Measurements from ENCODE around the gene CLIC4.
"Not testable (repeated sequence)": the region's sequence is repeated elsewhere in the genome, so short reads cannot be mapped to it uniquely, and the experiment has no call there.

CLIC4 gene

GRCh38 chr1:24803987-24804530, 58.8 kb downstream of the CLIC4 start:
- DNase-seq, result no peak

GRCh38 chr1:24805534-24806301, 60.5 kb downstream of the CLIC4 start:
- DNase-seq, result no peak

DNA sequence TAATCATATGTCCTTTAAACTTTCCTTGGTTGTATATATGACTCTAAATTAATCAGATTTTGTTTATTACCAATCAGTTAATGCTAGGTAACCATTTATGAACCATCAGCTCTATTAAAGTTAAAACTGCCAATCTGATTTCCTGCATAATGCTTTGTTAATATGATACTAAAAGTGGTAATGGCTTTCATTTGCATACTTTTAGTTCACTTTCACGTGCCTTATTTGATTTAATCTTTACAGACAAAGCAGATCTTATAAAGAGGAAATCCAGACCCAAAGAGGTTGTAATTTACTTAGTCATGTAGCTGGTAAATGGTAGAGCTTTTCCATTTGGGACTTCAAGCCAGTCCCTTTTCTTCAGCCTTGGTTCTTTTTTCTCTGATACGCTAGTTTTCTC, 61.3 kb downstream of the CLIC4 start:
- no peak for DNase-seq

- not testable (repeated sequence) for DNase-seq
Measured at GRCh38 chr1:24811494-24811893, 66.2 kb downstream of the CLIC4 start.

GRCh38 chr1:24820221-24820620, 75.0 kb downstream of the CLIC4 start:
- not testable (repeated sequence) for DNase-seq

- DNase-seq, result no peak
Measured at GRCh38 chr1:24822887-24823286, 77.6 kb downstream of the CLIC4 start.

DNA sequence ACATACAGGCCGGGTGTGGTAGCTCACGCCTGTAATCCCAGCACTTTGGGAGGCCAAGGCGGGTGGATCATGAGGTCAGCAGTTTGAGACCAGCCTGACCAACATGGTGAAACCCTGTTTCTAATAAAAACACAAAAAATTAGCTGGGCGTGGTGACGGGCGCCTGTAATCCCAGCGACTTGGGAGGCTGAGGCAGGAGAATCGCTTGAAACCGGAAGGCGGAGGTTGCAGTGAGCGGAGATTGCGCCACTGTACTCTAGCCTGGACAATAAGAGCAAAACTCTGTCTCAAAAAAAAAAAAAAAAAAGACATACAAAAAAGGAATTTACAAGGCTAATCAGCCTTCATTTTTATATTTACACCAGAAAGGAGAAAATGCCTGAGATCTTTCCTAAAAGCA, 78.2 kb downstream of the CLIC4 start:
- DNase-seq, result not testable (repeated sequence)

GRCh38 chr1:24825174-24825573, 79.9 kb downstream of the CLIC4 start:
- DNase-seq, result no peak

DNA sequence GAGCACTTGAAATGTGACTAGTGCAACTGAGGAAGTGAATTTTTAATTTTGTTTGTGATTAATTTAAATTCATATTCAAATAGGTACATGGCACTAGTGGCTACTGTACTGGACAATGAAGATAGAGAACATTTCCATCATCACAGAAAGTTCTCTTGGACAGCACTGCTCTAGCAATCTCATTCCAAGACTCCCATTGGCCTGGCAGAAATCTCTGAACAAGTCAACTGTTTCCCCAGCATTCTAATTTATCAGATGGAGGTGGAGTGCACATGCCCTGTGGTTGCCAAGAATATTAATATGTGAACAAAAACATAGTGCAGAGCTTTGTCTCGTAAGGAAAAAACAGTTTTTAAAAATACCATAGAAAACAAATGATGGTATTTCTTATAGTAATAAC, 81.3 kb downstream of the CLIC4 start:
- no peak for DNase-seq

DNA sequence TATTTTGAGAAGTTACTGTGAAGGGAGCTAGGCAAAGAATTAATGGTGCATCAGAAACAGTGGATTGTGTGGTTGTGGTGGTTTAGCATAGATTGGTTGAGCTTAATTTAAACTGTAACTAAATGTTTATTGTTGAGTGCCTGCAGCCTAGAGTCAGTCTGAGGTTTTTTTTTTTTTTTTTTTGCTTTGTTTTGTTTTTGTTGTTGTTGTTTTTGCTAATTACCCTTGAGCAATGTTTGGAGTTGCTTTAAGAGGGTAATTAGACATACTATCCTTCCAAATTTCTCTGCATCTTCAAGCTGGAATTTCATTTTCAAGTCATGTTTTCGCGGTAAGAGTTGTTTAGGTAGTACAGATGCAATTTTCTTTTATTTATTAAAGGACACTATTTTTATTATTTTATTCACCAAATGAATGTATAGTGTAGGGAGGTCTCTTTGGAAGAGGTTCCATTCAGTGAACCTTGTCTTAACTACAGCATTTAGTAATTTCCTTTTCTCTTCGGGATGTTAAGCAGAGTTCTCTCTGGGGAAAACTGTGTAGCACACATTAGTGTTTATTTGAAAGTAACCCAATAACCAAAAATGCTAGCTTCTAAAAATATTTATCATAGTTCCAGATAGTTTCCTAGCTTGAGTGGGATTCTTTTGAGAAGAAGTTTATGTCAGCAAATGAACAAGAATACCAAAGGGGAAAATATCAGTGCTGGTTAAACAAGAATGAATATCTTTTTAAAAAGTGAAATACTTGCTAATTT, 82.3 kb downstream of the CLIC4 start:
- no peak for DNase-seq

DNA sequence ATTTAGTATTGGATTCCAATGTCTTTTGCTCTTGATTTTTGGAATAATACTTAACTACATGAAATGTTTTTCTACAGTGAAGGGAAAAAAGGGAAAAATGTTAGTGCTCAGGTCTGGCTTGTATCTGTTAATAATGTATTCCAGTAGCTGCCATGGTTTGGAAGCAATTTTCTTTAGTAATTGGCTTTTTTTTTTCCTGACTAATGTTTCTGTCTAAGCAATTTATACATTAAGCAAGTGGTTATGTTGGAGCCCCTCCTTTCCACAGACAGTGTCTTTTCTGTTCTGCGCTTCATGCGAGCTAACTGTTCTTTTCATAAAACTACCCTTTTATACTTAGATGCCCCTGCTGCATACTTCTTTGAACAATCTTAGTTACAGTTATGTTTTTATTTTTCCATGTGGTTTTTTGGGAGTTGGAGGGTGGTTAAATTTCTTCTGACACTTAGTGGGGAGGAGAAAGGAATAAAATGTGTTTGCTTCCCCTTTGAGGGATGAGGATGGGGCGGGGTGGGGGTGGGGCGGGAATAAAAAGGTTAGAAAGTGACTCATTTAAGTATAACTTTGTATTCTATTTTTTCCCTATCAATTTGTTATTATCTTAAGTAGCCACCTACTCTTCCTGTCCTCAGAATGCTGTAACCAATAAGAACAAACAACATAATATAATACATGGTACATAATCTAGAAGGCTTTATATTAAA, 83.1 kb downstream of the CLIC4 start:
- DNase-seq, result no peak

DNA sequence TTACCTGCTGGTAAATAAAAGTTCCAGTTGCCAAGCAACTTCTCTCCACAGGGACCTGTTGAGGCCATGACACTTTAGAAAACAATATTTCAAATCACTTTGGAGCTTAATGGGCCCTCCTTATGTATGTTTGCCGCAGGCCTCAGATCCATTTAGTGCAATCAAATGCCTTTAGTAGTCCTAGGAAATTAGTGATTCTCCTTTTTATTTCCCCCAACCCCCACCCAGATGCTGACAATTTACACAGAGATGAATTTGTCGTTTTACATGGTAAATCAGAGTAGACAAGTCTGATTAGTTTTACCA, 83.6 kb downstream of the CLIC4 start:
- no peak for DNase-seq

- peak in 1 of 58 donors; percentile 54 for DNase-seq
Measured at GRCh38 chr1:24830680-24831272, 85.5 kb downstream of the CLIC4 start.

GRCh38 chr1:24841593-24841992, 96.3 kb downstream of the CLIC4 start:
- no peak for DNase-seq

GRCh38 chr1:24846671-24847070, 101.4 kb downstream of the CLIC4 start:
- no peak for DNase-seq

GRCh38 chr1:24847995-24848881, 103.0 kb downstream of the CLIC4 start:
- DNase-seq, result peak in 57 of 58 donors; percentile 18 to 91 (median 78)

- peak in 1 of 58 donors; percentile 10 for DNase-seq
Measured at GRCh38 chr1:24849672-24850295, 104.5 kb downstream of the CLIC4 start.

- DNase-seq, result no peak
Measured at GRCh38 chr1:24850328-24850920, 105.2 kb downstream of the CLIC4 start.

GRCh38 chr1:24853649-24854048, 108.4 kb downstream of the CLIC4 start:
- no peak for DNase-seq

- DNase-seq, result no peak
Measured at GRCh38 chr1:24855474-24855873, 110.2 kb downstream of the CLIC4 start.
